NCI-H2171 (cell line): Measurements from ENCODE around the gene CNOT8.
"Not testable (repeated sequence)": the region's sequence is repeated elsewhere in the genome, so short reads cannot be mapped to it uniquely, and the experiment has no call there.

Experiments
- DNase-seq: peaks from one replicate; lab custom pipeline; 2025; lab: John Stamatoyannopoulos, UW

CNOT8 gene

GRCh38 chr5:154835701-154836052 lies 22.8 kb upstream of the CNOT8 start:
- DNase-seq = not testable (repeated sequence)

GRCh38 chr5:154836225-154836624 lies 22.2 kb upstream of the CNOT8 start:
- no peak for DNase-seq

DNA sequence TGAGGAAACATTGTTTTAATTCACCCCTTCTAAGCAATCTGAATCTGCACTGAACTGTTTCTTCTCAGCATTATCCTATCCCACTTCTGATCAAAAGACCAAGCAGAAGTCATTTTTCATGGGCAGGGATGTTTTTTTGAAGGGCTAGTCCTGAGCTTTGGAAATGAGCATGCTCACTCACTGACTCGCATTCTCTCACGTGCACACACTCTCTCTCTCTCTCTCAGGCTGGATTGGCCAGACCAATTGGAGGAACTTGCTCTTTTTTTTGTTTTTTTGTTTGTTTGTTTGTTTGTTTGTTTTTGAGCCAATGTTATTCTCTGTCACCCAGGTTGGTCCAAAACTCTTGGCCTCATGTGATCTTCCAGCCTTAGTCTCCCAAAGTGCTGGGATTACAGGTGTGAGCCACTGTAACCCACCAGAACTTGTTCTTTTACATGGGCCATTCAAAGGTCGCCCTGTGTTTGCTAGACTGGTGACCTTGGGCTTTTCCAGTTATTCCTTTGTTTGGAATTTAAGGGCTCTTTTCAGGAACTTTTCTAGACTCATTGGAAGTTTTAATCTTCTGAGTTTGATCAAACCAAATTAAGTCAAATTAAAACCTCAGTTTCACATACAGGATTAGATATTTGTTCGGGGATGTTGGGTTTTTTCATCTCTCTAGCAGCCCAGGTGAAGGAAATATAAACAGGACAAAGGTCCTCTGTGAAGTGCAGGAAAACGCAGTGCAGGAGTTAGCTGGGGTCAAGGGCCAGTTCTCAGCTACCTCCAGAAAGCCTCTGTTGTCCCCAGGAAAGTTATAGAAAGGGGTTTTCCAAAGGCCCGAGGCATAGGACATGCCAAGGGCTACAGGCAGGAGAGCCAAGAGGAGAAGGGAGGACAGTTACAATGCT lies 21.2 kb upstream of the CNOT8 start:
- no peak for DNase-seq

- no peak for DNase-seq
These were observed 17.8 kb upstream of the CNOT8 start for GRCh38 chr5:154840435-154841272.

DNA sequence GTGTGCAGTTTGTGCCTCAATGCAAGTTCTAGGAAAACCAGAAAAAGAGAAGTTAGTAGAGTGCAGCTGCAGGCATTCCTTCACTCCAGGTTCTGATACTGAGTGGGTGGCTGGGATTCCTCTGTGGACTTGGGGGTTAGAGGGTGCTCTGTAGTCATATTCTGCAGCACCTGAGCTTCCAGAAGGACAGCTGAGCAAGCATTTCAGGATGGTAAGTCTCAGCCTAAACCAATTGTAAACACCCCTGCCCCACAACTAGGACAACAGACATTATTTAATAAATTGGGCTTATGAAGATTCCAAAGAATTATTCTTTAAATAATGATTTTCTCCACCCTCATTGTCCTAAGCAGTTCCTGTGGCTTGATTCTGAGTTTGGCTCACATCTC lies 17.2 kb upstream of the CNOT8 start:
- DNase-seq = no peak

DNA sequence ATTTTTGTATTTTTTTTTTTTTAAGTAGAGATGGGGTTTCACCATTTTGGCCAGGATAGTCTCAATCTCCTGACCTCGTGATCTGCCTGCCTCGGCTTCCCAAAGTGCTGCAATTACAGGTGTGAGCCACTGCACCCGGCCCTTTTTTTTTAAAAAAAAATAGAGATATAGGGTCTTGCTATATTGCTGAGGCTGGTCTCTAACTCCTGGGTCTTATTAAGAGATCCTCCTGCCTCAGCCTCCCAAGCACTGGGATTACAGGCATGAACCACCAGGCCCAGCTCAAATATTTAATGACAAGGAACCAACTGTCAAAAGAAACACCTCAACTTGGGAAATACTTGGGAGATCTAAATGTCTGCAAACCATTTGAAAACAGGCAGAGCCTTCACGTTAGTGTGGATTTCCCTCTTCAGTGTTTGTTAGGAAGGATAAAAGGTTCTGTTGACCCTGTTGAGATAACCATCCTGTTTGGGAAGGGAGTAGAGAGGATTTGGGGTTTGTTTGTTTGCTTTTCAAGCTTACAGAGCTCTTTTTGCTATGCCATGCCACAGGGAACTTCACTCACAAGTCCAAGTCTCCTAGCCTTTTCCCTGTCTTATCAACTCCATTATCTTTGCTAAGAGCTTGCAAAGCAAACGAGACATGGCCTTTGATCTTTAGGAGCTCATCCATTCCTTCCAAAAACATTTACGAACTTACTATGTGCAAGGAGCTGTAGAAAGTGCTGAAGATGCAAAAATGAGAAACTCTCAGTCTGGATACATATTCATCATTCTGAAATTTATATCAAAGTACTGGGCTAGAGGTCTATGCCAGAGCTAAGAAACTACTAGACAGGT lies 15.5 kb upstream of the CNOT8 start:
- DNase-seq = no peak

GRCh38 chr5:154844809-154845208 lies 13.6 kb upstream of the CNOT8 start:
- no peak for DNase-seq

GRCh38 chr5:154849264-154849785 lies 9.1 kb upstream of the CNOT8 start:
- no peak for DNase-seq

GRCh38 chr5:154849791-154850201 lies 8.6 kb upstream of the CNOT8 start:
- no peak for DNase-seq

- no peak for DNase-seq
These were observed 8.0 kb upstream of the CNOT8 start, which contains the start of gene FAXDC2 for GRCh38 chr5:154850255-154851062. FAXDC2 (minus strand) TSS chr5:154850603; CDS start chr5:154838178, 12,425 bp downstream.

- DNase-seq = no peak
These were observed 7.1 kb upstream of the CNOT8 start for GRCh38 chr5:154851351-154851750.

DNA sequence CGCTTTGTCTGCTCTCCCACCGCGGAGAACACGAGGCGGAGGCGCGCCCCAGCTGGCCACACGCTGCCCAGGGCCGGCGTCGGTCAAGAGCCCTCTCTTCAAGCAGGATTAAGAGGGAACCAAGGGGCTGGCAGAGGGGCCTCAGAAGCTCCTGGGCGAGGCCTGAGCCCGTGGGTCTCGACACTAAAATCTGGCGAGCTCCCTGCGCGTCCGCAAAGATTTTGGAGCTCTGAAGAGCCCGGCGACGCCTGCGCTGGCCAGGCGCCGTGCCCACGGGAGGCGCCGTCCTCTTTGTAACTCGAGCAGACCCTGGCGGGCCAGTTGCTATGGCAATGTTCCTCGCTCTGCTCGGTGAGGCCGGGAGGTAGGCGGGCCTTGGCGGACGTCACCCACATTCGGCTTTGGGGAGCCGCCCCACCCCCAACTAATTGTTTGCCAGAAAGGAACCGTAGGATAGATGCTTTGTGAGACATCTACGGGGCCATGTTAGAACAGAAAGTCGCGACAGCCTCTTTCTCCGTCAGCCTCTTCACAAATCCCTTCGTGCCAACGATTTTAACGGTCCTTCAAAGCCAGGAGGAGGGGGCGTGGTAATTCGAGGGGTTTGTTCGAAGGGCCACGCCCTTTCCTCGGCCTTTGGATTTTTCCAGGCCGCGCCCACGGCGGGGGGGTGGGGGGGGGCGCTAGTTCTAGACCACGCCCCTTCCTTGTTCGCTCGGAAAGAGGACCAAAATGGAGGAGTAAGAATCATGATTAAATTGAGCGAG lies 714 bp upstream of the CNOT8 start:
- peak; percentile 86 for DNase-seq

DNA sequence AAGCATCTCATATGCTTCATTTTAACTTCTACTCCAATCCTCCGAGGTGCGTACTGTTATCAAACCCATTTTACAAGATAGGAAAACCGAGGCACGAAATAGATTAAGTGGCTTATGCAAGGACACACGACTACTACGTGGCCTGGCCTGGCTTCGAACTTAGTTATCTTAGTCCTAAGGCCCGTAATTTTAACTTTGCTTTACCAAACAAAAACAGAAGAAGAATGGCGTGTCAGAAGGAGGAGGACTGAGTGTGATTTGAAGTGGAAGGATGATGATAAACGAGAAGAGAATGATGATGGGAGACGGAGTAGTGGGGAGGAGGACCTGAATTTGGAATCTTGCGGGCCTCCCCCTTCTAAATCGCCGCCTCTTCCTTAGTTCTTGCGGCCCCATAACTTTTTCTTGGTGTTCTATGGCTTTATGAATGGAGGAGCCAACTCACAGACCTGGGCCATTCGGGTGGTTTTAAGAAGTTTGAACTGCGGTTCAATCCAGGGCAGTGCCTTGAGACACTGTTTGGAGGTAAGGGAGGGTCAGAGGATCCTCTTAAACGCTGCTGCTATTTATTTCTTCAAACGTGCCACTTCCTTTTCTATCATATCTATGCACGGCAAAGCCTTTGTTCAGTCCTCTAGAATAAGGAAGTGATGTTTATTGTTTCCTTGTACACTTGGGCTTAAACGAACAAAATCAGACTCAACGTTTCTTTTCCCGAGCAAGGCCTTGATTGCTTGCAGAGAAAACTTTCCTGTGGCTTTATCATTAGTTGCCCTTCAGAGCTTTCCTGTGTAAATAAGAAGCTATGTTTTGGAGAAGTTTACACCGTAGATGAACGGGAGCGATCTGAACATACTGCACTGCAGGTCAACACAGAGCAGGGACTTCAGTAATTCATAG lies 795 bp downstream of the CNOT8 start:
- DNase-seq = no peak

DNA sequence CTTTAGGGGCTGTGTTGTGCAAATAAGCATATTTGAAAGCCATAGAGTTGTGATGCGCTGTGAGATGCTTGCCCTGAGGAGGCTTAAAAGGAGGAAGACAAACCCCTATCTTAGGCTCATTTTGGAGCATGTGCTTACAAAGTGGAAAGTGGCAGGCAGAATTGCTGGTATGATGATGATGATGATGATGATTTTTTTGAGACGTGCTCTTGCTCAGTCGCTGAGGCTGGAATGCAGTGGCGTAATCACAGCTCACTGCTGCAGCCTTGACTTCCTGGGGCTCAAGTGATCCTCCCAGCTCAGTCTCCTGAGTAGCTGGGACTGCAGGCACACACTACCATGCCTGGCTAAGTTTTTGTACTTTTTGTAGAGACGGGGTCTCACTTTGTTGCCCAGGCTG lies 1.7 kb downstream of the CNOT8 start:
- DNase-seq = no peak

GRCh38 chr5:154860765-154861164 lies 2.3 kb downstream of the CNOT8 start:
- no peak for DNase-seq

GRCh38 chr5:154861946-154862345 lies 3.5 kb downstream of the CNOT8 start:
- no peak for DNase-seq

DNA sequence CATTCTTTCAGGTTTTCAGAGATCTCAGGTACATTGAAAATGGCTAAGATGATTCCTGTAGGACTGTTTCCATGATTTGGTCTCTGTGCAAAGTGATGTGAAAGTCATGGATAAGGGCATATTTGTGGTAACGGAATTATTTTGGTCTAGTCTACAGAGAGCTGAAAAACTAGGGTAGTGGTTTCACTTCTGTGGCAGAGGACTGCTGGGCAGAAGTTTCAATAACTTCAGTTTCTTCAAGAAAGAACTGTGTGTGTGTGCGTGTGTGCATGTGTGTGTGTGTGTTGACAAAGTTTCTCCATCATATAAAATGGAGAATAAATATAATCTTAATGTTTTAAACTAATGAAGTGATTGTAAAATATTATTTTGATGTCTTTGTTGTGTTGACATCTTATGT lies 4.3 kb downstream of the CNOT8 start:
- DNase-seq = no peak

GRCh38 chr5:154863291-154864080 lies 5.1 kb downstream of the CNOT8 start:
- DNase-seq = no peak
